ENCODE results near the gene MARCHF10. TPM values are rescaled to one million over a fixed set of nuclear protein-coding genes. Genes with fewer than 3 reads are reported as not detected.
A peak's percentile ranks its signal among the peaks of the same experiment; 100 is the strongest.

MARCHF10 gene
- total RNA-seq, 1 donor from 2014 or later: not detected

DNA sequence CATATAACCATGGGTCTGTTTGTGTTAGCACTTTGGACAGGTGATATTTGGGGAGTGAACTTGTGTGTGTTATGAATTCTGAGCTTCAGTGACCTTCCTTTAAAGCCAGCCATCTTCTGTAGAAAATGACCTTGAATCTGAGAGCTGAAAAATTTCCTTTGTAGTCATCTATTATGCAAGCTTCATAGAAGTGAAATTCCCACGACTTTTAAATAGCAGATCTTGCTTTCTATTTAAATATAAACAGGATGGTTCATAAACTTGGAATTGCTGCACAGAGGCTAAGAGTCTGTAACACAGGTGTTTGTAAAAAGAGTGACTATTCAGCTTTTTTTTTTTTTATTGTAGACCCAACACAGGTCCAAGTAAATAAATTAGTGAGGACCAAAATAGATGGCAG, 85.5 kb downstream of the MARCHF10 start:
- H3K4me1 ChIP-seq: peaks cover 9% of the 10 kb centered on the region
- ATAC-seq: no peak
- no peaks in the 10 kb centered on the region for H3K9me3 ChIP-seq
- intact Hi-C loops (cut with DNase I): no loop called here
- no peak overlapping the region for H3K4me3 ChIP-seq
- no peak for DNase-seq
- H3K27ac ChIP-seq: no peak overlapping the region
- TF ChIP-seq, protein P1, sequence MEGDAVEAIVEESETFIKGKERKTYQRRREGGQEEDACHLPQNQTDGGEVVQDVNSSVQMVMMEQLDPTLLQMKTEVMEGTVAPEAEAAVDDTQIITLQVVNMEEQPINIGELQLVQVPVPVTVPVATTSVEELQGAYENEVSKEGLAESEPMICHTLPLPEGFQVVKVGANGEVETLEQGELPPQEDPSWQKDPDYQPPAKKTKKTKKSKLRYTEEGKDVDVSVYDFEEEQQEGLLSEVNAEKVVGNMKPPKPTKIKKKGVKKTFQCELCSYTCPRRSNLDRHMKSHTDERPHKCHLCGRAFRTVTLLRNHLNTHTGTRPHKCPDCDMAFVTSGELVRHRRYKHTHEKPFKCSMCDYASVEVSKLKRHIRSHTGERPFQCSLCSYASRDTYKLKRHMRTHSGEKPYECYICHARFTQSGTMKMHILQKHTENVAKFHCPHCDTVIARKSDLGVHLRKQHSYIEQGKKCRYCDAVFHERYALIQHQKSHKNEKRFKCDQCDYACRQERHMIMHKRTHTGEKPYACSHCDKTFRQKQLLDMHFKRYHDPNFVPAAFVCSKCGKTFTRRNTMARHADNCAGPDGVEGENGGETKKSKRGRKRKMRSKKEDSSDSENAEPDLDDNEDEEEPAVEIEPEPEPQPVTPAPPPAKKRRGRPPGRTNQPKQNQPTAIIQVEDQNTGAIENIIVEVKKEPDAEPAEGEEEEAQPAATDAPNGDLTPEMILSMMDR (IDR thresholded peaks at IDR 0.05): no peak
- H3K27me3 ChIP-seq: no peaks in the 10 kb centered on the region
- H3K36me3 ChIP-seq: no peaks in the 10 kb centered on the region

GRCh38 chr17:62720126-62720850, 87.8 kb downstream of the MARCHF10 start:
- TF ChIP-seq, protein P1 (IDR thresholded peaks at IDR 0.05): peak; percentile 40
- no peak overlapping the region for H3K27ac ChIP-seq
- peak; percentile 83 for ATAC-seq
- H3K4me3 ChIP-seq: no peak overlapping the region
- no peaks in the 10 kb centered on the region for H3K9me3 ChIP-seq
- no peaks in the 10 kb centered on the region for H3K27me3 ChIP-seq
- H3K36me3 ChIP-seq: no peaks in the 10 kb centered on the region
- H3K4me1 ChIP-seq: peaks cover 6% of the 10 kb centered on the region
- DNase-seq: no peak
- intact Hi-C loops (cut with DNase I): no loop called here

GRCh38 chr17:62719586-62719985, 88.5 kb downstream of the MARCHF10 start:
- no peak for ATAC-seq
- Histone ChIP-seq H3K27ac (no peak overlapping the region), H3K27me3 (no peaks in the 10 kb centered on the region), H3K4me3 (no peak overlapping the region), H3K9me3 (no peaks in the 10 kb centered on the region), H3K36me3 (no peaks in the 10 kb centered on the region), H3K4me1 (no peaks in the 10 kb centered on the region)
- no peak for DNase-seq
- TF ChIP-seq, protein P1 (IDR thresholded peaks at IDR 0.05): no peak
- intact Hi-C loops (cut with DNase I): no loop called here

- H3K4me3 ChIP-seq: no peak overlapping the region
- H3K9me3 ChIP-seq: no peaks in the 10 kb centered on the region
- TF ChIP-seq, protein P1 (IDR thresholded peaks at IDR 0.05): no peak
- DNase-seq (no peak), ATAC-seq (no peak)
- H3K27me3 ChIP-seq: no peaks in the 10 kb centered on the region
- intact Hi-C loops (cut with DNase I): no loop called here
- H3K4me1 ChIP-seq: no peaks in the 10 kb centered on the region
- no peaks in the 10 kb centered on the region for H3K36me3 ChIP-seq
- no peak overlapping the region for H3K27ac ChIP-seq
Measured at GRCh38 chr17:62718429-62718828, 89.7 kb downstream of the MARCHF10 start.

DNA sequence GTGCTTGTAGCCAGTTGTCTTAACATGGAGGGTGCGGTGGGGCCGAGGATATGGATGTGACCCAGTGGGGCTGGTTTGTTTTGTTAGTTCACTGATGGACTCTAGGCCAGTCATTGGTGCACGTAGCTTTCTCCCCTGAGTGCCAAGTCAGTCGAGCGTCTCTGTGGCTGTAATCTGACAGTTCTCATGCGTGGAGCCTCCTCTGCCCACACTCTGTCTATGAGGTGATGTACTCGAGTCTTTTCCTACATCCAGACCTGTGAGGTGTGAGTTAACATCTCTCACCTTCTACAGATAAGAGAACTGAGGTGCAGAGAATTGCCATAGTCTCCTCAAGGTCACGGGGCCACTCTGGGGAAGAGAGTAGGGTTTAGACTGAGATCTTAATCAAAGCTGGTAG, 90.2 kb downstream of the MARCHF10 start:
- H3K4me3 ChIP-seq: no peak overlapping the region
- no peaks in the 10 kb centered on the region for H3K4me1 ChIP-seq
- no peaks in the 10 kb centered on the region for H3K9me3 ChIP-seq
- TF ChIP-seq, protein P1 (IDR thresholded peaks at IDR 0.05): no peak
- intact Hi-C loops (cut with DNase I): no loop called here
- no peaks in the 10 kb centered on the region for H3K36me3 ChIP-seq
- DNase-seq (no peak), ATAC-seq (no peak)
- no peaks in the 10 kb centered on the region for H3K27me3 ChIP-seq
- H3K27ac ChIP-seq: no peak overlapping the region

DNA sequence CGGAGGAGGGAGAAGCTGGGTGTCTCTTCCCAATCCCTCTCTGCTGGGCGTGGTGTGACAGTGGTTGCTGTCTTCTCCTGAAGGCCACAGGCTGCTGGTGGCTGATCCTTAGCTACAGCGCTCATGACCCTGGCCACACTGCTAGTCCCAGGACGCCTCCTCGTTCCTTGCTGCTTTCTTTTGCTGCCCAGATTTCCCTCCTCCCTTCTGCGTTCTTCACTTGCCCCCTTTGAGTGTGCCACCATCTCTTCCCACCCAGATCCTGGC, 90.6 kb downstream of the MARCHF10 start:
- TF ChIP-seq, protein P1 (IDR thresholded peaks at IDR 0.05): no peak
- Histone ChIP-seq H3K36me3 (no peaks in the 10 kb centered on the region), H3K4me1 (no peaks in the 10 kb centered on the region), H3K4me3 (no peak overlapping the region), H3K9me3 (no peaks in the 10 kb centered on the region), H3K27me3 (no peaks in the 10 kb centered on the region), H3K27ac (no peak overlapping the region)
- intact Hi-C loops (cut with DNase I): no loop called here
- ATAC-seq (no peak), DNase-seq (no peak)
